H9 (cell line): ENCODE results near the gene ITGAX. TPM values are rescaled to one million over a fixed set of nuclear protein-coding genes. Genes with fewer than 3 reads are reported as not detected.

Experiments
- DNase-seq: peaks from one replicate; pipeline ENCODE4 v3.0.0-alpha.2; 2017
- H2AFZ ChIP-seq: one replicate; pipeline ENCODE4 v1.6.1; 2013; ENCODE audit warnings: mild to moderate bottlenecking, low read length, control low read depth, moderate library complexity
- H2AK5ac ChIP-seq: 2 replicates; pipeline ENCODE4 v1.6.1; 2013; ENCODE audit warnings: low read length, control low read depth, mixed read lengths; ENCODE audit not compliant: insufficient read length
- H2BK120ac ChIP-seq: one replicate; pipeline ENCODE4 v1.6.1; 2013; ENCODE audit warnings: low read depth, mild to moderate bottlenecking, low read length, control low read depth, inconsistent platforms; ENCODE audit not compliant: poor library complexity, severe bottlenecking
- H2BK12ac ChIP-seq: 2 replicates; pipeline ENCODE4 v1.6.1; 2013; ENCODE audit warnings: low read length, control low read depth, mixed read lengths, low read depth; ENCODE audit not compliant: insufficient read length
- H2BK15ac ChIP-seq: 2 replicates; pipeline ENCODE4 v1.6.1; 2013; ENCODE audit warnings: low read depth, low read length, control low read depth
- H2BK20ac ChIP-seq: one replicate; pipeline ENCODE4 v1.6.1; 2013; ENCODE audit warnings: low read depth, mild to moderate bottlenecking, low read length, control low read depth, inconsistent platforms; ENCODE audit not compliant: poor library complexity, severe bottlenecking
- H2BK5ac ChIP-seq: 2 replicates; pipeline ENCODE4 v1.6.1; 2013; ENCODE audit warnings: low read length, control low read depth, mixed read lengths; ENCODE audit not compliant: insufficient read length
- H3K14ac ChIP-seq: 2 replicates; pipeline ENCODE4 v1.6.1; 2013; ENCODE audit warnings: low read length, control low read depth; ENCODE audit not compliant: insufficient read depth
- H3K18ac ChIP-seq: 2 replicates; pipeline ENCODE4 v1.6.1; 2013; ENCODE audit warnings: low read depth, mild to moderate bottlenecking, mixed read lengths, low read length, control low read depth; ENCODE audit not compliant: insufficient read length
- H3K23ac ChIP-seq: 2 replicates; pipeline ENCODE4 v1.6.1; 2013; ENCODE audit warnings: low read length, control low read depth, mixed read lengths, low read depth; ENCODE audit not compliant: insufficient read length
- H3K23me2 ChIP-seq: 2 replicates; pipeline ENCODE4 v1.6.1; 2013; ENCODE audit warnings: low read depth, mild to moderate bottlenecking, mixed read lengths, low read length, control low read depth; ENCODE audit not compliant: insufficient read length, poor library complexity, severe bottlenecking
- H3K27ac ChIP-seq: 2 replicates; pipeline ENCODE4 v1.5.1; 2013; ENCODE audit warnings: low read length, control low read depth, mixed read lengths, low read depth; ENCODE audit not compliant: insufficient read length
- H3K27me3 ChIP-seq: 2 replicates; pipeline ENCODE4 v1.6.1; 2013; ENCODE audit warnings: low read length, control low read depth, inconsistent platforms; ENCODE audit not compliant: insufficient read depth
- H3K4ac ChIP-seq: 2 replicates; pipeline ENCODE4 v1.6.1; 2013; ENCODE audit warnings: low read depth, mild to moderate bottlenecking, control low read depth, inconsistent platforms, low read length, moderate library complexity
- H3K4me1 ChIP-seq: 2 replicates; pipeline ENCODE4 v1.6.1; 2013; ENCODE audit warnings: low read length, control low read depth, inconsistent platforms; ENCODE audit not compliant: insufficient read depth
- H3K4me2 ChIP-seq: 2 replicates; pipeline ENCODE4 v1.6.1; 2013; ENCODE audit warnings: low read length, control low read depth, mixed read lengths; ENCODE audit not compliant: insufficient read length, insufficient read depth
- H3K56ac ChIP-seq: 2 replicates; pipeline ENCODE4 v1.6.1; 2013; ENCODE audit warnings: low read depth, mild to moderate bottlenecking, mixed read lengths, low read length, control low read depth; ENCODE audit not compliant: insufficient read length
- H3K79me1 ChIP-seq: 2 replicates; pipeline ENCODE4 v1.6.1; 2013; ENCODE audit warnings: low read depth, mild to moderate bottlenecking, moderate library complexity, low read length, control low read depth, inconsistent platforms; ENCODE audit not compliant: insufficient read depth, poor library complexity, severe bottlenecking
- H3K79me2 ChIP-seq: 2 replicates; pipeline ENCODE4 v1.6.1; 2013; ENCODE audit warnings: low read length, control low read depth, inconsistent platforms; ENCODE audit not compliant: insufficient read depth
- H3K9ac ChIP-seq: 2 replicates; pipeline ENCODE4 v1.6.1; 2013; ENCODE audit warnings: low read length, control low read depth, mixed read lengths; ENCODE audit not compliant: insufficient read length; ENCODE audit errors: extremely low read depth
- H3K9me3 ChIP-seq: one replicate; pipeline ENCODE4 v1.6.1; 2013; ENCODE audit warnings: low read depth, low read length, inconsistent platforms; ENCODE audit not compliant: control insufficient read depth
- H3T11ph ChIP-seq: one replicate; pipeline ENCODE4 v1.6.1; 2013; ENCODE audit warnings: mild to moderate bottlenecking, low read length, control low read depth, inconsistent platforms
- H4K20me1 ChIP-seq: one replicate; pipeline ENCODE4 v1.6.1; 2013; ENCODE audit not compliant: control insufficient read depth, insufficient read length, insufficient read depth
- H4K5ac ChIP-seq: 2 replicates; pipeline ENCODE4 v1.6.1; 2013; ENCODE audit warnings: low read depth, mild to moderate bottlenecking, mixed read lengths, low read length, control low read depth; ENCODE audit not compliant: insufficient read length
- H4K8ac ChIP-seq: replicated peaks from 2 replicates; pipeline ENCODE4 v1.6.1; 2013; ENCODE audit warnings: low read length, control low read depth, mixed read lengths, low read depth; ENCODE audit not compliant: insufficient read length
- H4K91ac ChIP-seq: 2 replicates; pipeline ENCODE4 v1.6.1; 2013; ENCODE audit warnings: low read depth, mild to moderate bottlenecking, moderate library complexity, mixed read lengths, low read length, control low read depth; ENCODE audit not compliant: insufficient read length
- H3K27ac Mint-ChIP-seq, 3 experiments: 2 replicates in 2 of 3; 3 replicates in 1 of 3; pipeline ENCODE4 v1.8.0; 2020 to 2021; ENCODE audit warnings: mixed read lengths in 3 of 3, mild to moderate bottlenecking in 1 of 3, moderate library complexity in 1 of 3
- H3K27me3 Mint-ChIP-seq: 2 replicates; pipeline ENCODE4 v1.8.0; 2021; ENCODE audit warnings: low read depth, mild to moderate bottlenecking, moderate library complexity, mixed read lengths
- H3K36me3 Mint-ChIP-seq, 3 experiments: 2 replicates in 2 of 3; 3 replicates in 1 of 3; pipeline ENCODE4 v1.8.0; 2020 to 2021; ENCODE audit warnings: low read depth in 3 of 3, mixed read lengths in 3 of 3; ENCODE audit not compliant: insufficient read depth in 1 of 3
- H3K4me1 Mint-ChIP-seq, 2 experiments: 2 replicates each; pipeline ENCODE4 v1.8.0; 2020; ENCODE audit warnings: mixed read lengths in 2 of 2
- H3K4me3 Mint-ChIP-seq, 2 experiments: 2 replicates in 1 of 2; 3 replicates in 1 of 2; pipeline ENCODE4 v1.8.0; 2020 to 2021; ENCODE audit warnings: mild to moderate bottlenecking in 2 of 2, mixed read lengths in 2 of 2, moderate library complexity in 1 of 2
- H3K9me3 Mint-ChIP-seq, 2 experiments: 2 replicates in 1 of 2; 3 replicates in 1 of 2; pipeline ENCODE4 v1.8.0; 2020; ENCODE audit warnings: mild to moderate bottlenecking in 2 of 2, mixed read lengths in 2 of 2, moderate library complexity in 1 of 2
- WGBS: extraction: QIAGEN DNeasy Blood & Tissue Kit; methylation state at CpG from one replicate; pipeline ENCODE4 v1.1.7; 2013; ENCODE audit warnings: missing lambda C conversion rate, low lambda C conversion rate, mixed read lengths; ENCODE audit not compliant: insufficient read length; ENCODE audit errors: extremely low coverage; 5-methylcytosine and 5-hydroxymethylcytosine counted together
- total RNA-seq: library from RNA; stranded (reverse); gene quantifications from 2 replicates; pipeline ENCODE4 v1.2.1, GENCODE V29; 2021
- TF ChIP-seq, protein P1 (sequence below): fragments of 200-600 bp; sonication (generic); conservative IDR thresholded peaks from 3 replicates; pipeline ENCODE4 v1.8.0; 2021; ENCODE audit warnings: antibody characterized with exemption, mild to moderate bottlenecking

The ITGAX gene
- total RNA-seq, 1 experiment from 2014 or later = 0.28 TPM

DNA sequence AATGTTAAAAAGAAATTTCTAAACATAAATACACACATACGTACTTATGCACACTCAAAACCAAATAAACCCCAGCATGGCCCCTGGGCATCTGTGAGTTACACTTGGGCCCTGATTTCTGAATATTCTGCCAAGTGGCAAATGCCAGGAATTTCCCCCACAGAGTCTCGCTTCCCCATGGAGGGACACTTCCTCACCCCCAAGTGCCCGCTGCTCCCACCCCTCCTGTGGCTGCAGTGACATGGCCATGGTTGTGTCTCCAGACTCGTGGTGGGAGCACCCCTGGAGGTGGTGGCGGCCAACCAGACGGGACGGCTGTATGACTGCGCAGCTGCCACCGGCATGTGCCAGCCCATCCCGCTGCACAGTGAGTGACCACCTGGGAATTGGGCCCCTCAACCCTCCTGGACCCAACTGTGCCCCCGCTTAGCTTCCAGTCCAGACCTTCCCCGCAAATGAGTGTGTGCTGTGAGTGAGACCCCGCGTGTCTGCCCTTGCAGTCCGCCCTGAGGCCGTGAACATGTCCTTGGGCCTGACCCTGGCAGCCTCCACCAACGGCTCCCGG is 42.2 kb downstream of the ITGAX start:
- Histone ChIP-seq H3K23ac (no peak overlapping the region), H3K56ac (no peak overlapping the region), H3K79me1 (no peaks in the 10 kb centered on the region), H3K23me2 (no peaks in the 10 kb centered on the region), H3K4me1 (no peaks in the 10 kb centered on the region), H3T11ph (no peak overlapping the region), H4K91ac (no peak overlapping the region), H2BK20ac (no peak overlapping the region), H3K9ac (no peak overlapping the region), H4K20me1 (no peaks in the 10 kb centered on the region), H3K18ac (no peak overlapping the region), H3K27me3 (no peaks in the 10 kb centered on the region), H2AFZ (no peak overlapping the region), H4K5ac (no peak overlapping the region), H2BK15ac (no peak overlapping the region), H2AK5ac (no peak overlapping the region), H3K4ac (no peak overlapping the region), H3K9me3 (no peaks in the 10 kb centered on the region), H2BK5ac (no peak overlapping the region), H3K4me2 (no peak overlapping the region), H3K79me2 (no peaks in the 10 kb centered on the region), H2BK12ac (no peak overlapping the region), H4K8ac (no peak overlapping the region), H3K14ac (no peak overlapping the region), H3K27ac (no peak overlapping the region), H2BK120ac (no peak overlapping the region)
- no CpG with 5 or more reads among the region's 18 CpGs for WGBS
- H3K4me1 Mint-ChIP-seq = peaks cover 6 to 7% of the 10 kb centered on the region in 2 experiments
- peaks cover 0 to 3% of the 10 kb centered on the region in 2 experiments; a peak in 1 of 5 replicates for H3K9me3 Mint-ChIP-seq
- H3K27ac Mint-ChIP-seq = no peak overlapping the region
- peaks cover 0 to 4% (median 0%) of the 10 kb centered on the region in 3 experiments; a peak in 2 of 7 replicates for H3K36me3 Mint-ChIP-seq
- DNase-seq = no peak
- H3K27me3 Mint-ChIP-seq = peaks cover 7% of the 10 kb centered on the region
- TF ChIP-seq, protein P1, sequence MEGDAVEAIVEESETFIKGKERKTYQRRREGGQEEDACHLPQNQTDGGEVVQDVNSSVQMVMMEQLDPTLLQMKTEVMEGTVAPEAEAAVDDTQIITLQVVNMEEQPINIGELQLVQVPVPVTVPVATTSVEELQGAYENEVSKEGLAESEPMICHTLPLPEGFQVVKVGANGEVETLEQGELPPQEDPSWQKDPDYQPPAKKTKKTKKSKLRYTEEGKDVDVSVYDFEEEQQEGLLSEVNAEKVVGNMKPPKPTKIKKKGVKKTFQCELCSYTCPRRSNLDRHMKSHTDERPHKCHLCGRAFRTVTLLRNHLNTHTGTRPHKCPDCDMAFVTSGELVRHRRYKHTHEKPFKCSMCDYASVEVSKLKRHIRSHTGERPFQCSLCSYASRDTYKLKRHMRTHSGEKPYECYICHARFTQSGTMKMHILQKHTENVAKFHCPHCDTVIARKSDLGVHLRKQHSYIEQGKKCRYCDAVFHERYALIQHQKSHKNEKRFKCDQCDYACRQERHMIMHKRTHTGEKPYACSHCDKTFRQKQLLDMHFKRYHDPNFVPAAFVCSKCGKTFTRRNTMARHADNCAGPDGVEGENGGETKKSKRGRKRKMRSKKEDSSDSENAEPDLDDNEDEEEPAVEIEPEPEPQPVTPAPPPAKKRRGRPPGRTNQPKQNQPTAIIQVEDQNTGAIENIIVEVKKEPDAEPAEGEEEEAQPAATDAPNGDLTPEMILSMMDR = no peak
- H3K4me3 Mint-ChIP-seq = no peak overlapping the region
